ENCODE data around the gene RAB30. TPM values are rescaled to one million over a fixed set of nuclear protein-coding genes. Genes with fewer than 3 reads are reported as not detected.

RAB30 gene
- total and polyA plus RNA-seq, 2 donors (not counting 3 experiments of a cell fraction or from before 2014, with no cell fraction given), result 4.1 to 14.6 TPM

DNA sequence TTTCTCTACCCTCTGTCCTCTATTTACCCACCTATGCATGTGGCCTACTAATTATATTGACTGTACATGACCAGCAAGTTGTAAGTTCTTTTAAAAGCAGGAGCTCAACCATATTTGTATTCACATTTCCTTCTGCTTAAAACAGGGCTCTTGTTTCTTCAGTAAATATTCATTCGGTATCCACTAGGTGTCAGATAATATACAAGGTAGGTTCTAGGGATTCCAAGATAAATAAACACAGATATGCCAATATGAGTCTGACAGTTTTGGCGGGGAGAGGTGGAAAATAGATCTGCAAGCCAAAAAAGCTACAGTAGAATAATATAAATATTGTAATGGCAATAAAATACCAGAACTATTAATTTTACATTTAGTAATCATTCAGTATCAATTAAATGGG, 15.3 kb upstream of the RAB30 start:
- dilution Hi-C loops (cut with MboI; ENCODE audit: extremely low pct_ligation_motif_present, low sequenced_read_pairs) (no loop called here), intact Hi-C loops (cut with micrococcal nuclease) (loop anchor here (5.0 kb wide), 2 partner anchors 70 to 180 kb away; partner anchors contain the start of gene PCF11)
- Histone ChIP-seq H3K79me2 (ENCODE audit: control insufficient read depth, insufficient read depth, low read length) (no peaks in the 10 kb centered on the region), H3K4me2 (ENCODE audit: insufficient read depth, low read length) (no peak overlapping the region), H3K4me1 (ENCODE audit: control insufficient read depth, extremely low read depth, insufficient read depth, low read length) (no peaks in the 10 kb centered on the region), H3K27me3 (ENCODE audit: control insufficient read depth in 2 of 2, insufficient read depth in 2 of 2, low read length in 2 of 2) (no peaks in the 10 kb centered on the region), H3K4me3 (replicated peaks in 1 of 3; ENCODE audit: insufficient read depth in 1 of 3, low read depth in 1 of 3, low read length in 3 of 3) (no peak overlapping the region), H4K20me1 (replicated peaks; ENCODE audit: control insufficient read depth, extremely low read depth, insufficient read depth, low read length) (no peaks in the 10 kb centered on the region), H2AFZ (ENCODE audit: low read depth, low read length) (no peak overlapping the region), H3K36me3 (ENCODE audit: control insufficient read depth in 2 of 2, extremely low read depth in 1 of 2, insufficient read depth in 2 of 2, low read length in 2 of 2) (no peaks in the 10 kb centered on the region), H3K9ac (replicated peaks; ENCODE audit: extremely low read depth, insufficient read depth, low read length) (no peak overlapping the region), H3K27ac (ENCODE audit: insufficient read depth, low read depth, low read length) (no peak overlapping the region), H3K9me1 (replicated peaks; ENCODE audit: control insufficient read depth, extremely low read depth, insufficient read depth, low read length) (no peaks in the 10 kb centered on the region), H3K9me3 (replicated peaks; ENCODE audit: control insufficient read depth, insufficient read depth, low read length) (no peaks in the 10 kb centered on the region)
- DNase-seq (ENCODE audit: low read depth, low spot score), result peak; percentile 28
- peak; percentile 75 for FAIRE-seq
- TF ChIP-seq MYC (IDR thresholded peaks at IDR 0.05; ENCODE audit: low read depth, low read length), result no peak
- TF ChIP-seq POLR2A (IDR thresholded peaks at IDR 0.05; ENCODE audit: low read depth, low read length), result no peak
- TF ChIP-seq EZH2 (IDR thresholded peaks at IDR 0.05; ENCODE audit: borderline replicate concordance, low read depth, low read length, severe bottlenecking), result no peak
- TF ChIP-seq MAX (IDR thresholded peaks at IDR 0.05; ENCODE audit: insufficient read depth, insufficient read length), result no peak
- TF ChIP-seq JUN (IDR thresholded peaks at IDR 0.05; ENCODE audit: borderline replicate concordance, insufficient read depth, insufficient read length, low read depth), result no peak
- no peak for TF ChIP-seq GATA2 (IDR thresholded peaks at IDR 0.05; ENCODE audit: insufficient read depth, insufficient read length, low read depth, low read length)
- TF ChIP-seq CTCF (IDR thresholded peaks at IDR 0.05; ENCODE audit: extremely low read depth in 1 of 2, insufficient read depth in 1 of 2, low read depth in 1 of 2, low read length in 2 of 2), result no peak
- no peak for TF ChIP-seq FOS (IDR thresholded peaks at IDR 0.05; ENCODE audit: borderline replicate concordance, insufficient read depth, low read length)
- TF ChIP-seq POLR2AphosphoS5 (IDR thresholded peaks at IDR 0.05; ENCODE audit: insufficient read depth, low read depth, low read length), result no peak
- ChIA-PET POLR2A (no interaction called here), CTCF (interaction anchor here (1.0 to 2.0 kb wide), 10 partner anchors 10 to 220 kb away, joined by 3 to 5 read pairs (median 4); no protein-coding TSS in a partner anchor)
- no TSS peak for BruUV-seq (replicated peaks)
